ENCODE measurements around the gene SULT2B1.
A peak's percentile ranks its signal among the peaks of the same experiment; 100 is the strongest.

Gene SULT2B1

GRCh38 chr19:48598996-48599700 is 47.2 kb downstream of the SULT2B1 start:
- no peaks in the 10 kb centered on the region for H3K9me3 Mint-ChIP-seq
- H3K36me3 Mint-ChIP-seq: no peaks in the 10 kb centered on the region
- ATAC-seq: no peak
- no peak overlapping the region for H3K27ac Mint-ChIP-seq
- peaks cover 10% of the 10 kb centered on the region for H3K27me3 Mint-ChIP-seq
- peaks cover 9% of the 10 kb centered on the region for H3K4me1 Mint-ChIP-seq
- no peak overlapping the region for H3K4me3 Mint-ChIP-seq

- Mint-ChIP-seq H3K27ac (no peak overlapping the region), H3K9me3 (no peaks in the 10 kb centered on the region), H3K36me3 (no peaks in the 10 kb centered on the region), H3K4me3 (no peak overlapping the region), H3K27me3 (peaks cover 10% of the 10 kb centered on the region), H3K4me1 (peaks cover 9% of the 10 kb centered on the region)
- ATAC-seq: no peak
Measured at GRCh38 chr19:48600679-48601417, 48.9 kb downstream of the SULT2B1 start.

- Mint-ChIP-seq H3K27me3 (peaks cover 10% of the 10 kb centered on the region), H3K27ac (no peak overlapping the region)
Measured at GRCh38 chr19:48603001-48603400, 51.0 kb downstream of the SULT2B1 start.

GRCh38 chr19:48603449-48603848 is 51.5 kb downstream of the SULT2B1 start:
- peaks cover 6% of the 10 kb centered on the region for H3K27me3 Mint-ChIP-seq
- no peaks in the 10 kb centered on the region for H3K36me3 Mint-ChIP-seq
- peaks cover 2% of the 10 kb centered on the region for H3K4me1 Mint-ChIP-seq
- H3K27ac Mint-ChIP-seq: no peak overlapping the region
- H3K4me3 Mint-ChIP-seq: no peak overlapping the region
- ATAC-seq: peak; percentile 47
- H3K9me3 Mint-ChIP-seq: no peaks in the 10 kb centered on the region

More at GRCh38 chr19:48603001-48603400, 51.0 kb downstream of the SULT2B1 start:
- Mint-ChIP-seq H3K36me3 (no peaks in the 10 kb centered on the region), H3K4me3 (no peak overlapping the region), H3K9me3 (no peaks in the 10 kb centered on the region), H3K4me1 (no peaks in the 10 kb centered on the region)
- no peak for ATAC-seq

- Mint-ChIP-seq H3K27ac (no peak overlapping the region), H3K36me3 (no peaks in the 10 kb centered on the region), H3K4me3 (no peak overlapping the region), H3K27me3 (peaks cover 2% of the 10 kb centered on the region), H3K9me3 (no peaks in the 10 kb centered on the region), H3K4me1 (peaks cover 6% of the 10 kb centered on the region)
- no peak for ATAC-seq
Measured at GRCh38 chr19:48603850-48604249, 51.9 kb downstream of the SULT2B1 start.

- Mint-ChIP-seq H3K27ac (no peak within 1 kb of the TSS), H3K36me3 (no peaks in the 10 kb centered on the region), H3K4me3 (no peak within 1 kb of the TSS), H3K9me3 (no peaks in the 10 kb centered on the region), H3K4me1 (peaks cover 13% of the 10 kb centered on the region), H3K27me3 (no peaks in the 10 kb centered on the region)
- ATAC-seq: no peak
Measured at GRCh38 chr19:48606463-48607358, 54.7 kb downstream of the SULT2B1 start, which contains the start of gene SPACA4. SPACA4 (plus strand) TSS chr19:48606742; CDS start chr19:48606979, 237 bp downstream.

GRCh38 chr19:48607359-48607755 is 55.4 kb downstream of the SULT2B1 start:
- no peaks in the 10 kb centered on the region for H3K27me3 Mint-ChIP-seq
- H3K27ac Mint-ChIP-seq: no peak overlapping the region
- no peak for ATAC-seq
- no peaks in the 10 kb centered on the region for H3K9me3 Mint-ChIP-seq
- H3K4me3 Mint-ChIP-seq: no peak overlapping the region
- H3K36me3 Mint-ChIP-seq: no peaks in the 10 kb centered on the region
- H3K4me1 Mint-ChIP-seq: peaks cover 13% of the 10 kb centered on the region

- ATAC-seq: peak; percentile 91
- Mint-ChIP-seq H3K4me1 (peaks cover 17% of the 10 kb centered on the region), H3K27ac (peak overlapping the region; percentile 38), H3K27me3 (no peaks in the 10 kb centered on the region), H3K9me3 (no peaks in the 10 kb centered on the region), H3K4me3 (peak overlapping the region; percentile 38), H3K36me3 (peaks cover 4% of the 10 kb centered on the region)
Measured at GRCh38 chr19:48608798-48609263, 56.9 kb downstream of the SULT2B1 start.

GRCh38 chr19:48609571-48610108 is 57.7 kb downstream of the SULT2B1 start:
- no peak for ATAC-seq
- Mint-ChIP-seq H3K4me1 (peaks cover 25% of the 10 kb centered on the region), H3K27me3 (no peaks in the 10 kb centered on the region), H3K27ac (no peak overlapping the region), H3K4me3 (no peak overlapping the region), H3K9me3 (no peaks in the 10 kb centered on the region), H3K36me3 (peaks cover 11% of the 10 kb centered on the region)

- H3K36me3 Mint-ChIP-seq: peaks cover 31% of the 10 kb centered on the region
- no peak overlapping the region for H3K27ac Mint-ChIP-seq
- H3K4me1 Mint-ChIP-seq: peaks cover 46% of the 10 kb centered on the region
- H3K4me3 Mint-ChIP-seq: no peak overlapping the region
- H3K9me3 Mint-ChIP-seq: no peaks in the 10 kb centered on the region
- no peak for ATAC-seq
- no peaks in the 10 kb centered on the region for H3K27me3 Mint-ChIP-seq
Measured at GRCh38 chr19:48611872-48612271, 59.9 kb downstream of the SULT2B1 start.

- no peak for ATAC-seq
- peak overlapping the region; percentile 20 for H3K27ac Mint-ChIP-seq
Measured at GRCh38 chr19:48613024-48613851, 61.3 kb downstream of the SULT2B1 start.

GRCh38 chr19:48613852-48614435 is 62.0 kb downstream of the SULT2B1 start:
- Mint-ChIP-seq H3K4me3 (no peak overlapping the region), H3K4me1 (peaks cover 56% of the 10 kb centered on the region), H3K27me3 (no peaks in the 10 kb centered on the region), H3K9me3 (no peaks in the 10 kb centered on the region), H3K36me3 (peaks cover 51% of the 10 kb centered on the region), H3K27ac (peak overlapping the region; percentile 20)
- ATAC-seq: no peak

More at GRCh38 chr19:48613024-48613851, 61.3 kb downstream of the SULT2B1 start:
- Mint-ChIP-seq H3K36me3 (peaks cover 44% of the 10 kb centered on the region), H3K9me3 (no peaks in the 10 kb centered on the region), H3K4me3 (no peak overlapping the region), H3K4me1 (peaks cover 56% of the 10 kb centered on the region), H3K27me3 (no peaks in the 10 kb centered on the region)

GRCh38 chr19:48614436-48615230 is 62.7 kb downstream of the SULT2B1 start, which contains the start of gene FAM83E:
FAM83E (minus strand) TSS chr19:48615076; CDS start chr19:48613372, 1,704 bp downstream.
- Mint-ChIP-seq H3K36me3 (peaks cover 55% of the 10 kb centered on the region), H3K4me3 (no peak within 1 kb of the TSS)

More at GRCh38 chr19:48614436-48615230, 62.7 kb downstream of the SULT2B1 start, which contains the start of gene FAM83E:
- Mint-ChIP-seq H3K27ac (peak within 1 kb of the TSS; percentile 20), H3K9me3 (no peaks in the 10 kb centered on the region), H3K4me1 (peaks cover 54% of the 10 kb centered on the region), H3K27me3 (no peaks in the 10 kb centered on the region)
- ATAC-seq: no peak

Data from stimulated activated memory B cell treated with anti-CD40 and anti-IgM and Interleukin-4, amounts not matched to agents 10 μg/mL and 1 μg/mL and 100 μg/mL, for 72 hours (primary cell).